Measurements from ENCODE around the gene VPS37C.

DNA sequence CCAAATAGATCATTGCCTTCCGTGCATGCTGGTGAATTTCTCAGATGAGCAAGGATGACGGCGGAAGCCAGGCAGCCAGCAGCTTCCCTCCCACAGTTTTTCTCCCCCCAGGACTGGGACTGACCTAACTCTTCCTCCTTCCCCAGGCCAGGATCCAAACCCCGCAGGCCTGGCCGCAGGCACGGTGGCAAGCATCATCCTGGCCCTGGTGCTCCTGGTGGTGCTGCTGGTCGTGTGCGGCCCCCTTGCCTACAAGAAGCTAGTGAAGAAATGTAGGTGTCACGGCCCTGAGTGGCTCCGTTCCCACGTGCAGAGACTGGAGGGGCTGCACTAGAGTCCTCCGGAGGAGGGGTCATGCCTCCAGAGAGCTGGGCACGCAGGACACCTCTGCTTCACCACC, 38.5 kb downstream of the VPS37C start:
- no peak for TF ChIP-seq EZH2 (IDR thresholded peaks at IDR 0.05; ENCODE audit: insufficient read depth, poor library complexity, severe bottlenecking)
- TF ChIP-seq EZH2phosphoT487 (IDR thresholded peaks at IDR 0.05; ENCODE audit: insufficient read depth, low read depth): no peak
